ENCODE results near the gene SEC14L5. TPM values are rescaled to one million over a fixed set of nuclear protein-coding genes. Genes with fewer than 3 reads are reported as not detected.

SEC14L5 gene
- polyA plus RNA-seq, 1 donor from 2014 or later, result 0.43 TPM

DNA sequence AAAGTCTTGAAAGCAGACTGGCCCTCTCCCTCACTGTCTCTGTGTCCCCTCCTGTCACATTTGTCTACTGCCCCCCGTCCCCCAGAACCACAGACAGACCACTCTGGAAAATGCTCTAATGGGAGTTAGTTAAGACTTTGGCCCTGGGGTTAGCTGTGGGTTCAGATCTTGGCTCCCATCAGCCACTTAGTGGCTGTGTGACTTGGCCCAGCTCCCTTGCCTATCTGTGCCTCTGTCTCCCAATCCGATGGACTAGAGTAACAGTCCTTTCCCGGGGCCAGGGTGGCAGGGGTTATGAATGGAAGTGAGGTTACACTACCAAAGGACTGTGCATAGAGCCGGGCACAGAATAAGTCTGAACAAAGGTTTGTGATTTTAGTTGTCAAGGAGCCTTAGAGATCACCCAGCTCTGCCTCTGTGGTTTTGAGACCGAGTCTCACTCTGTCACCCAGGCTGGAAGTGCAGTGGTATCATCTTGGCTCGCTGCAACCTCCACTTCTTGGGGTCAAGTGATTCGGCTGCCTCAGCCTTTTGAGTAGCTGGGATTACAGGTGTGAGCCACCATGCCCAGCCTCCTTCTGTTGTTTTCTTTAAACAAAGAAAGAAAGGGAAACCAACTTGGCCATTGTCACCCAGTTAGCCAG lies 44.9 kb upstream of the SEC14L5 start:
- Histone ChIP-seq H2AFZ (ENCODE audit: low read depth, low read length) (no peak overlapping the region), H3K4me2 (ENCODE audit: low read length) (no peak overlapping the region), H3K9ac (ENCODE audit: low read length) (no peak overlapping the region), H3K9me2 (ENCODE audit: insufficient read depth, low read length) (no peaks in the 10 kb centered on the region), H4K20me1 (ENCODE audit: insufficient read depth) (no peaks in the 10 kb centered on the region), H3K79me2 (replicated peaks; ENCODE audit: insufficient read depth, low read length) (no peaks in the 10 kb centered on the region), H3K9me3 (ENCODE audit: low read length) (no peaks in the 10 kb centered on the region), H3F3A (ENCODE audit: insufficient read depth, low read length, poor library complexity, severe bottlenecking) (no peaks in the 10 kb centered on the region), H3K27me3 (ENCODE audit: insufficient read depth, low read depth, low read length) (no peaks in the 10 kb centered on the region), H3K36me3 (ENCODE audit: insufficient read depth, low read length) (no peaks in the 10 kb centered on the region), H3K4me3 (ENCODE audit: low read length) (no peak overlapping the region), H3K27ac (ENCODE audit: low read length) (no peak overlapping the region)
- TF ChIP-seq SMC3 (conservative IDR thresholded peaks at IDR 0.05; ENCODE audit: poor library complexity) (no peak), POLR2AphosphoS5 (IDR thresholded peaks at IDR 0.05) (no peak), TAF1 (IDR thresholded peaks at IDR 0.05; ENCODE audit: low read depth) (no peak), RAD21 (conservative IDR thresholded peaks at IDR 0.05) (no peak), EZH2 (IDR thresholded peaks at IDR 0.05; ENCODE audit: borderline replicate concordance, insufficient read depth, low read length, poor library complexity, severe bottlenecking) (no peak), MXI1 (conservative IDR thresholded peaks at IDR 0.05; ENCODE audit: poor library complexity, severe bottlenecking) (no peak), EP300 (conservative IDR thresholded peaks at IDR 0.05; ENCODE audit: poor library complexity, severe bottlenecking) (no peak)
- TF ChIP-seq, protein P1, sequence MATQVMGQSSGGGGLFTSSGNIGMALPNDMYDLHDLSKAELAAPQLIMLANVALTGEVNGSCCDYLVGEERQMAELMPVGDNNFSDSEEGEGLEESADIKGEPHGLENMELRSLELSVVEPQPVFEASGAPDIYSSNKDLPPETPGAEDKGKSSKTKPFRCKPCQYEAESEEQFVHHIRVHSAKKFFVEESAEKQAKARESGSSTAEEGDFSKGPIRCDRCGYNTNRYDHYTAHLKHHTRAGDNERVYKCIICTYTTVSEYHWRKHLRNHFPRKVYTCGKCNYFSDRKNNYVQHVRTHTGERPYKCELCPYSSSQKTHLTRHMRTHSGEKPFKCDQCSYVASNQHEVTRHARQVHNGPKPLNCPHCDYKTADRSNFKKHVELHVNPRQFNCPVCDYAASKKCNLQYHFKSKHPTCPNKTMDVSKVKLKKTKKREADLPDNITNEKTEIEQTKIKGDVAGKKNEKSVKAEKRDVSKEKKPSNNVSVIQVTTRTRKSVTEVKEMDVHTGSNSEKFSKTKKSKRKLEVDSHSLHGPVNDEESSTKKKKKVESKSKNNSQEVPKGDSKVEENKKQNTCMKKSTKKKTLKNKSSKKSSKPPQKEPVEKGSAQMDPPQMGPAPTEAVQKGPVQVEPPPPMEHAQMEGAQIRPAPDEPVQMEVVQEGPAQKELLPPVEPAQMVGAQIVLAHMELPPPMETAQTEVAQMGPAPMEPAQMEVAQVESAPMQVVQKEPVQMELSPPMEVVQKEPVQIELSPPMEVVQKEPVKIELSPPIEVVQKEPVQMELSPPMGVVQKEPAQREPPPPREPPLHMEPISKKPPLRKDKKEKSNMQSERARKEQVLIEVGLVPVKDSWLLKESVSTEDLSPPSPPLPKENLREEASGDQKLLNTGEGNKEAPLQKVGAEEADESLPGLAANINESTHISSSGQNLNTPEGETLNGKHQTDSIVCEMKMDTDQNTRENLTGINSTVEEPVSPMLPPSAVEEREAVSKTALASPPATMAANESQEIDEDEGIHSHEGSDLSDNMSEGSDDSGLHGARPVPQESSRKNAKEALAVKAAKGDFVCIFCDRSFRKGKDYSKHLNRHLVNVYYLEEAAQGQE (IDR thresholded peaks at IDR 0.05; ENCODE audit: borderline replicate concordance), result no peak
- TF ChIP-seq, protein P2, sequence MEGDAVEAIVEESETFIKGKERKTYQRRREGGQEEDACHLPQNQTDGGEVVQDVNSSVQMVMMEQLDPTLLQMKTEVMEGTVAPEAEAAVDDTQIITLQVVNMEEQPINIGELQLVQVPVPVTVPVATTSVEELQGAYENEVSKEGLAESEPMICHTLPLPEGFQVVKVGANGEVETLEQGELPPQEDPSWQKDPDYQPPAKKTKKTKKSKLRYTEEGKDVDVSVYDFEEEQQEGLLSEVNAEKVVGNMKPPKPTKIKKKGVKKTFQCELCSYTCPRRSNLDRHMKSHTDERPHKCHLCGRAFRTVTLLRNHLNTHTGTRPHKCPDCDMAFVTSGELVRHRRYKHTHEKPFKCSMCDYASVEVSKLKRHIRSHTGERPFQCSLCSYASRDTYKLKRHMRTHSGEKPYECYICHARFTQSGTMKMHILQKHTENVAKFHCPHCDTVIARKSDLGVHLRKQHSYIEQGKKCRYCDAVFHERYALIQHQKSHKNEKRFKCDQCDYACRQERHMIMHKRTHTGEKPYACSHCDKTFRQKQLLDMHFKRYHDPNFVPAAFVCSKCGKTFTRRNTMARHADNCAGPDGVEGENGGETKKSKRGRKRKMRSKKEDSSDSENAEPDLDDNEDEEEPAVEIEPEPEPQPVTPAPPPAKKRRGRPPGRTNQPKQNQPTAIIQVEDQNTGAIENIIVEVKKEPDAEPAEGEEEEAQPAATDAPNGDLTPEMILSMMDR (IDR thresholded peaks at IDR 0.05; ENCODE audit: poor library complexity, severe bottlenecking), result no peak

DNA sequence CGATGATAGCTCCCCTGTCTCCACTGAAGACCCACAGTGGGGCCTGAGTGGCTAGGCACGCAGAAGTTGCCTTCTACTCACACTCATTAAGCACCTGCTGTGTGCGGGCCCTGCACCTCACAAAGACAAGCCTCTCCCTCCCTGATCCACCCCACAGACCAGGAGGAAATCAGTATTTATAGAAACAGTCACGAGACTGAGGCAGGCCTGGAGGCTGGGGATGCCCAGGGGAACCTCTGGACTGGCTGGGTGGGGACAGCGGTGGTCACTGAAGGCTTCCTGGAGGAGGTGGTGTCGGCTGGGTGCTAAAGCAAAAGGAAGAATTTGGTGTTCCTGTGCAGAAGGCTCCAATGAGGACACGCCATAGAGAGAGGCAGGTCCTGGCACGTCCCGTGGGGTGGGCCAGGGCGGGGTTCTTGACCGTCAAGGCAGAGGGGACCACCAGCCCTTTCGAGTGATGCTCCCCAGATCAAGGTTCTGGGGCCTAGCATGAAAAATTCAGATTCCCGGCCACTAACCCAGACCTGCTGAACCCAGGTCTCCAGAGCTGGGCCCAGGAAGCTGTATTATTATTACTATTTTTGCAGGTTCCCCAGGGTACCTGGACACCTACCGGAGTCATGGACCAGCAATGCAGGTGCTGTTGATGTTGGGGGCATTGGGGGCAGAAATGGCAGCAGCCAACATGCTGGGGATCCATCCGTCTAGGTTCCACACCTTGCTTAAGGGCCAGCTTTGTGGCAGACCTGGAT lies 44.2 kb upstream of the SEC14L5 start:
- no peak overlapping the region for H3K27ac ChIP-seq (ENCODE audit: low read length)
- no peaks in the 10 kb centered on the region for H3K9me3 ChIP-seq (ENCODE audit: low read length)
- H3K36me3 ChIP-seq (ENCODE audit: insufficient read depth, low read length), result no peaks in the 10 kb centered on the region
- H3K4me3 ChIP-seq (ENCODE audit: low read length), result no peak overlapping the region
- no peaks in the 10 kb centered on the region for H3K27me3 ChIP-seq (ENCODE audit: insufficient read depth, low read depth, low read length)
- H3K4me2 ChIP-seq (ENCODE audit: low read length), result no peak overlapping the region
- no peaks in the 10 kb centered on the region for H4K20me1 ChIP-seq (ENCODE audit: insufficient read depth)
- H3F3A ChIP-seq (ENCODE audit: insufficient read depth, low read length, poor library complexity, severe bottlenecking), result no peaks in the 10 kb centered on the region
- H3K79me2 ChIP-seq (replicated peaks; ENCODE audit: insufficient read depth, low read length), result no peaks in the 10 kb centered on the region
- no peak overlapping the region for H2AFZ ChIP-seq (ENCODE audit: low read depth, low read length)
- no peaks in the 10 kb centered on the region for H3K9me2 ChIP-seq (ENCODE audit: insufficient read depth, low read length)
- no peak overlapping the region for H3K9ac ChIP-seq (ENCODE audit: low read length)
- TF ChIP-seq RAD21 (conservative IDR thresholded peaks at IDR 0.05), result no peak

All from neural cell (in vitro differentiated cells).